ENCODE measurements around the gene IGHMBP2. TPM values are rescaled to one million over a fixed set of nuclear protein-coding genes. Genes with fewer than 3 reads are reported as not detected.

Gene IGHMBP2
- total RNA-seq, 1 donor from 2014 or later: 13.5 TPM

GRCh38 chr11:68954836-68955606 lies 51.3 kb downstream of the IGHMBP2 start:
- intact Hi-C loops (cut with DNase I): no loop called here
- peak; percentile 62 for DNase-seq
- peak; percentile 75 for ATAC-seq (ENCODE audit: poor library complexity)

DNA sequence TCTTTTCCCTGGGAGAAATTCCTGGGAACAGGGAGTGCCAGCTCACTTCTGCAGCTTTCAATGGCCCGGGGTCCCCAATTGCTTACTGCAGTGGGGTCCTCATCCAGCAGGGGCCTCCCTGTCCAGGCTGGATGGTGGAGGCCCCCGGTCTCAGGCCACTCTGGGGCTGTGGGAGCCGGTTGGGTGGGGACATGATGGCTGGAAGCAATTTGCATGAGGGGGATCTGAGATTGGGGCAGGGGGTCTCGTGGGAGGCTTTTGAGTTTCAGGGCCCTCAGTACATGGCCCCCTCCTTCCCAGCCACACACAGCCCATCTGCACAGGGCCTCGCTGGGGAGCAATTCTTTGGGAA lies 51.9 kb downstream of the IGHMBP2 start:
- intact Hi-C loops (cut with DNase I): no loop called here
- ATAC-seq (ENCODE audit: poor library complexity) (no peak), DNase-seq (no peak)

GRCh38 chr11:68956142-68956541 lies 52.5 kb downstream of the IGHMBP2 start:
- intact Hi-C loops (cut with DNase I): no loop called here
- ATAC-seq (ENCODE audit: poor library complexity) (no peak), DNase-seq (no peak)

GRCh38 chr11:68956547-68957254 lies 53.0 kb downstream of the IGHMBP2 start:
- intact Hi-C loops (cut with DNase I): no loop called here
- peak; percentile 17 for DNase-seq

GRCh38 chr11:68958211-68958610 lies 54.5 kb downstream of the IGHMBP2 start:
- intact Hi-C loops (cut with DNase I): no loop called here
- DNase-seq: no peak
- no peak for ATAC-seq (ENCODE audit: poor library complexity)

More at GRCh38 chr11:68956547-68957254, 53.0 kb downstream of the IGHMBP2 start:
- ATAC-seq (ENCODE audit: poor library complexity): no peak

DNA sequence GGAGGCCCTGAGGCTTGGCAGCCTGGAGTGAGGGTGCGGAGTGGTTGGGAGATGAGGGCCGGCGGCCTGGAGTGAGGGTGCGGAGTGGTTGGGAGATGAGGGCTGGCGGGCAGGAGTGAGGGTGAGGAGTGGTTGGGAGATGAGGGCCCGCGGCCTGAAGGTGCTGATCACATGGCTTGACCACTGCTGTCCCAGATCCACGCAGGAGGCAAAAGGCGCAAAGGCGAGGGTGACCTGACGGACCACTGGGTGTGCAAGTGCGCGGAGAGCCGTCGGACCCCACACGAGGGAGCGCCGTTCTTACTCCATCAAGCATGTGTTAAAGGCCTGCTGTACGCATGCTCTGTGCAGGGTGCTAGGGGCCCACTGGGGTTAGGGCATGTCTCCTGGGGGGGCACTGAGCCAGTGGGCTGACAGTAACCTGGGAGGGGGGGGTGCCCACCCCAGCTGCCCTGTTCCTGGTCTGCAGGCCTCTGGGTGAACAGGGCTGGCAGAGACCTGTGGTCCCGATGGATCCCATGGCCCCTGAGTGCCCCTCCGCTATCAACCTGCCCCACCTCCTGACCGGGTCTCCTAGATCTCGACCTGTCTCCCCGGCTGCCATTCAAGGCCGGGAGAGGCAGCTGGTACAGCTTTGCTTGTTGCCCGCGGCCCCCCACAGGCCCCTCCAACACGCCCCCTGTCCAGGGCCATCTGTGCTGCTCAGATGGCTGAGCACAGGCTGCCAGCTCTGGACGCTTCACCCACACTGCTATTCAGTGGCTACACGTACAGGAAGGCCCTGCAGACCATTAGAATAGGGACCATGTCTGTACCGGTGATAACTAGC lies 56.0 kb downstream of the IGHMBP2 start:
- DNase-seq (peak; percentile 37), ATAC-seq (ENCODE audit: poor library complexity) (no peak)
- intact Hi-C loops (cut with DNase I): no loop called here

DNA sequence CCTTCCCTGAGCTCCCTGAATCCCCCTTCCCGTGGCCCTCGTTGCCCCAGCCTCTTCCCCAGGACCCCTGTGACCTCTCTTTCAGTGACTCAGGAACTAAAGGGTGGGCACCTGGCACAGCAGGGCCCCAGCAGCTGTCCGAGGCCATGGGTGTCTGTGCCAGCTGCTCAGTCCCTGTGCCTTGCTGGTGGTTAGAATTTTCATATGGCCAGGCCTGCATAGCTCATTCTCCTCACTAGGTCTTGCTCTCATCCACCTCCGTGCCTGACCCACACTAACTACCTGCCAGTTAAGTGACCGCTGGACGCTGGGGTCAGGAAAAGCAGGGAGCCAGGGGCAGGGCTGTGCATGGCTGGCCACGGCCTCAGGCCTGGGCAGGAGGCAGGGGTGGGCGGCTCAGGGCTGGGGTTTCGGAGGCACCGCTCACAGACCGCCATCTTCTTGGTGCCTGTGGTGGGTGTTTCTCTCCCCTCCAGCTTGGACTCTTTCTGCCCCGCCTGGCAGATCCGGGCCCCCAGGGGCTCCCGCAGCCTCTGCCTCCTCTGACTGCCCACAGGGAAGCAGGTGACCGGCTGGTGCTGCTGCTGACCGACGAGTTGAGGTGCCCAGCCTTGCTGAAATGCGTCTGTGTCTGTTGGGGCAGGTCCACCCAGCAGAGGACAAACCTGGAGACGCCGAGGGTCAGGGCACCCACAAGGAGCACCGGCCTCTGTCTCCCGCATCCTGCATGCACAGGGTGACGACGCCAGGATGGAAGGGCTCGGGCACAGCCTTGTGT lies 56.8 kb downstream of the IGHMBP2 start:
- DNase-seq (peak; percentile 26), ATAC-seq (ENCODE audit: poor library complexity) (no peak)
- intact Hi-C loops (cut with DNase I): no loop called here

- ATAC-seq (ENCODE audit: poor library complexity): no peak
- intact Hi-C loops (cut with DNase I): no loop called here
- DNase-seq: peak; percentile 24
These were observed 57.6 kb downstream of the IGHMBP2 start for GRCh38 chr11:68961245-68961644.

GRCh38 chr11:68962527-68963250 lies 59.0 kb downstream of the IGHMBP2 start:
- ATAC-seq (ENCODE audit: poor library complexity): no peak
- intact Hi-C loops (cut with DNase I): no loop called here

DNA sequence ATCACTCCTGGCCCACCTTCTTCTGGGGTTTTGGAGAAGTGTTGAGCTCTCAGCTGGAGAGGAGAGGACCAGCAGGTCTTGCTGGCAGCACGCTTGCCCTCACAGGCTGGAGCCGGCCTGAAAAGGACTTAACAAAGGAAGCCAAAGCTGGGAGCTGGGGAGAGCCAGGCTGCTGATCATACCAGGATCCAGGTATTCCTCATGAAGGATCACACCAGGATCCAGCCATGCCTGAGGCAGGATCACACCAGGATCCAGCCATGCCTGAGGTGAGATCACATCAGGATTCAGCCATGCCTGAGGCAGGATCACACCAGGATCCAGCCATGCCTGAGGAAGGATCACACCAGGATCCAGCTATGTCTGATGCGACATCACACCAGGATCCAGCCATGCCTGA lies 60.1 kb downstream of the IGHMBP2 start:
- DNase-seq (peak; percentile 8), ATAC-seq (ENCODE audit: poor library complexity) (peak; percentile 52)
- intact Hi-C loops (cut with DNase I): no loop called here

More at GRCh38 chr11:68962527-68963250, 59.0 kb downstream of the IGHMBP2 start:
- DNase-seq: peak; percentile 19

DNA sequence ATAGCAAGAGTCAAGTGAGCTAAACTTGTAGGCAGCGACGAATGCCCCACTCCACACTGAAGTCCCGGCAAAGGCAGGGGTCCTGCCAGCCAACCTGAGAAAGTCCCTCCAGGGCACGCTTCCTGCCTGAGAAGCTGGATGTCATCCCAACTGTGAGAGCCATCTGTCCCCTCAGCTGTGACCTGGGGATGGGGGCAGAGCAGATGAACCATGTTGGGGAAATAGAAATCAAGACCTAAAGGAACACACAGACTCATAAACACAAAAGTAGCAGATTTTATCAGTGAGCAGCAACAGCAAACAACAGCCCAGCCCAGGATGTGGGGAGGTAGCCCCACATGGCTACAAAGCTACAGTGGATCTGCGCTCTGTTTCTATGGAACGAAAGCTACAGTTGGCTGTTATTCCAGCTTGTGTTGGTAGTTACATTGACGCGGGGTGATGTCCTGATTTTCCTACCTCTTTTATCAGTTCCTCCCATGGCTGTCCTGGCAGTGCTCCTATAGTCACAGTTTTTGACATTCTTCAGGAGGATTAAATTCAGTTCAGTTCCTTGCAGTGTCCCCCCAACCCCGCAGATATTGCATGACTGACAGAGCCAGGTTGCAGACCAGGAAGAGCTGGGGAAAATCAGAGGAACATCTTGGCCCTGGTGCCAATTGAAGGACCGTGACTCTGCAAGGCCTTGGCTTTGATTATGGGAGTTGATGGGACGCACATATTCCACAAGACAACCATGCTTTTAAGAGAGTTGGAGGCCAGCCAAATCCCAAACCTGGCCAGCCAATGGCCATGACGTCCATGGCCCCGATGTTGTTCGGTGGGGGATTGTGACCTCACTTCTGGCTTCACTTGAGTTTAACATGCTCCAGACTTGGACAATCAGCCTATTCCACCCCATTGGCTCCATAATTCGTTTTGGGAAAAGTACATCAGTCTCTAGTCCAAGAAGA lies 62.5 kb downstream of the IGHMBP2 start:
- ATAC-seq (ENCODE audit: poor library complexity): peak; percentile 45
- intact Hi-C loops (cut with DNase I): no loop called here
- peak; percentile 47 for DNase-seq

GRCh38 chr11:68966894-68967780 lies 63.4 kb downstream of the IGHMBP2 start:
- intact Hi-C loops (cut with DNase I): no loop called here
- peak; percentile 22 for DNase-seq
- ATAC-seq (ENCODE audit: poor library complexity): no peak

DNA sequence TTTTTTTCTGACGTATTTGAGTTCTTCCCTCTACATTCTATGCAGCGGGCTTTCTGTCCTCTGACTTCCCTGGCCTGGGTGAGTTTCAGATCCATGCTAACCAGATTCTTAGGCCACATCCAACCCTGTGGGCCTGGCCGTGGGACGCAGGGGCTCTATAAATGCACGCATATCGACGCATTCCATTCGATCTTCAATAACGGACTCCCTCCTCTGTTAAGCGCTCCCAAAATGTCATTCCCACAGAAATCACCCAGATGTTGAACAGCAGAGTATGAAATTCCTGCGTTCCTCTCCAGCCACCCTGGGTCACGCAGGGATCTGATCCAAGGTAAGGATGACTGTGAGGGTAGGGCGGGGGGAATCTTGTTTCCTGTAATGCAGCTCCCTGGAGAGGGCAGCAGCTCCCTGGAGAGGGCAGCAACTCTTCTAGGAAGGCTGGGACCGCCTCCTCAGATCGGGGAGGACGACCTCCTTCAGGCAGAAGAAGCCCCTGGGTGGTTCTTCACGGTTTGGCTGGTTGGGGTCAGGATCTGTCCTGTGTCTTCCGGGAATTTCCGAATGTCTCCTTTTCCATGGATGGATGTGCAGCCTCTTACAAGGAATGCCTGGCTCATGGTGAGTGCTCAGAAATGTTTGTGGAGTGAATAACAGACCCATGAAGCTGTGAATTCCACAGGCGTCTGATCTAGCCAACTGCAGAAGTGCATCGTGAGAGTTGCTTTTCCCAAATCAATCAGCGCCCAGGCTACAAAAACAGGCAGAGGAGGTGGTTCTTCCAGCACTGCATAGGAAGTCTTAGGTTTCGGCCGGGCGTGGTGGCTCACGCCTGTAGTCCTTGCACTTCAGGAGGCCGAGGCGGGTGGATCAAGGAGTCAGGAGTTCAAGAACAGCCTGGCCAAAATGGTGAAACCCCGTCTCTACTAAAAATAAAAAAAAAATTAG lies 64.9 kb downstream of the IGHMBP2 start:
- ATAC-seq (ENCODE audit: poor library complexity) (no peak), DNase-seq (peak; percentile 42)
- intact Hi-C loops (cut with DNase I): no loop called here

GRCh38 chr11:68969386-68969785 lies 65.7 kb downstream of the IGHMBP2 start:
- ATAC-seq (ENCODE audit: poor library complexity) (no peak), DNase-seq (peak; percentile 22)
- intact Hi-C loops (cut with DNase I): no loop called here

Measured in Right ventricle myocardium superior (tissue), 1 donor.